Neutrophil (primary cell): ENCODE measurements around the gene DHX9.

Experiments
- H3K27ac ChIP-seq: fragments of 200-600 bp; sonication (generic); 2 replicates; pipeline ENCODE4 v1.5.1; 2016; ENCODE audit warnings: mild to moderate bottlenecking, moderate library complexity
- H3K27me3 ChIP-seq: fragments of 200-600 bp; sonication (generic); 2 replicates; pipeline ENCODE4 v1.6.0; 2016; ENCODE audit warnings: mild to moderate bottlenecking
- H3K36me3 ChIP-seq: fragments of 200-600 bp; sonication (generic); 2 replicates; pipeline ENCODE4 v1.5.1; 2017
- H3K4me1 ChIP-seq, 2 experiments: fragments of 200-600 bp in 1 of 2; sonication (generic) in 1 of 2; 1 replicate in 1 of 2; 2 replicates in 1 of 2; pipeline versions ENCODE4 v1.5.1 to v1.6.1; 2013 to 2016; ENCODE audit warnings: low read depth in 1 of 2, low read length in 1 of 2, mild to moderate bottlenecking in 1 of 2, moderate library complexity in 1 of 2; ENCODE audit not compliant: control insufficient read depth in 1 of 2, insufficient read depth in 1 of 2
- H3K4me3 ChIP-seq, 2 experiments: fragments of 200-600 bp in 1 of 2; sonication (generic) in 1 of 2; 1 replicate in 1 of 2; 2 replicates in 1 of 2; pipeline ENCODE4 v1.5.1; 2013 to 2016; ENCODE audit warnings: low read depth in 1 of 2, low read length in 1 of 2, mild to moderate bottlenecking in 1 of 2, moderate library complexity in 1 of 2
- H3K9me3 ChIP-seq: fragments of 200-600 bp; sonication (generic); 2 replicates; pipeline ENCODE4 v1.5.1; 2016
- TF ChIP-seq, protein P1 (sequence below): fragments of 200-600 bp; sonication (generic); IDR thresholded peaks from 2 replicates; pipeline ENCODE4 v1.5.1; 2016; ENCODE audit warnings: antibody characterized with exemption

DHX9 gene

DNA sequence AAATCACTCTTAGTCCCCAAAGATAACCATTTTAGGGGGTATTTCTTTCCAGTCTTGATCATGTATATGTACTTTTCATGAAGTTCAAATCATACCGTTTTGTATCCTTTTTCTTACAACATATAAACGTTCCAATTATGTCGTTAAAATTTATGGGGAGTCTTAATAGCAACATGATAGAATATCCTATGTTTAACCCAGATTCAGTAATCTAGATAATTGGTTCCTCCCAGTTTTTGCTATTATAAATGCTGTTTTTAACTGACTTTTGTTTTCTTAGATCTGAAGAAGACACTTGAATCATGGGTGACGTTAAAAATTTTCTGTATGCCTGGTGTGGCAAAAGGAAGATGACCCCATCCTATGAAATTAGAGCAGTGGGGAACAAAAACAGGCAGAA, 3.1 kb downstream of the DHX9 start:
- TF ChIP-seq, protein P1, sequence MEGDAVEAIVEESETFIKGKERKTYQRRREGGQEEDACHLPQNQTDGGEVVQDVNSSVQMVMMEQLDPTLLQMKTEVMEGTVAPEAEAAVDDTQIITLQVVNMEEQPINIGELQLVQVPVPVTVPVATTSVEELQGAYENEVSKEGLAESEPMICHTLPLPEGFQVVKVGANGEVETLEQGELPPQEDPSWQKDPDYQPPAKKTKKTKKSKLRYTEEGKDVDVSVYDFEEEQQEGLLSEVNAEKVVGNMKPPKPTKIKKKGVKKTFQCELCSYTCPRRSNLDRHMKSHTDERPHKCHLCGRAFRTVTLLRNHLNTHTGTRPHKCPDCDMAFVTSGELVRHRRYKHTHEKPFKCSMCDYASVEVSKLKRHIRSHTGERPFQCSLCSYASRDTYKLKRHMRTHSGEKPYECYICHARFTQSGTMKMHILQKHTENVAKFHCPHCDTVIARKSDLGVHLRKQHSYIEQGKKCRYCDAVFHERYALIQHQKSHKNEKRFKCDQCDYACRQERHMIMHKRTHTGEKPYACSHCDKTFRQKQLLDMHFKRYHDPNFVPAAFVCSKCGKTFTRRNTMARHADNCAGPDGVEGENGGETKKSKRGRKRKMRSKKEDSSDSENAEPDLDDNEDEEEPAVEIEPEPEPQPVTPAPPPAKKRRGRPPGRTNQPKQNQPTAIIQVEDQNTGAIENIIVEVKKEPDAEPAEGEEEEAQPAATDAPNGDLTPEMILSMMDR: no peak
- no peaks in the 10 kb centered on the region for H3K9me3 ChIP-seq
- H3K36me3 ChIP-seq: peaks cover 29% of the 10 kb centered on the region
- H3K4me3 ChIP-seq: no peak overlapping the region
- H3K27me3 ChIP-seq: no peaks in the 10 kb centered on the region
- peaks cover 23 to 26% of the 10 kb centered on the region in 2 experiments for H3K4me1 ChIP-seq
- no peak overlapping the region for H3K27ac ChIP-seq

DNA sequence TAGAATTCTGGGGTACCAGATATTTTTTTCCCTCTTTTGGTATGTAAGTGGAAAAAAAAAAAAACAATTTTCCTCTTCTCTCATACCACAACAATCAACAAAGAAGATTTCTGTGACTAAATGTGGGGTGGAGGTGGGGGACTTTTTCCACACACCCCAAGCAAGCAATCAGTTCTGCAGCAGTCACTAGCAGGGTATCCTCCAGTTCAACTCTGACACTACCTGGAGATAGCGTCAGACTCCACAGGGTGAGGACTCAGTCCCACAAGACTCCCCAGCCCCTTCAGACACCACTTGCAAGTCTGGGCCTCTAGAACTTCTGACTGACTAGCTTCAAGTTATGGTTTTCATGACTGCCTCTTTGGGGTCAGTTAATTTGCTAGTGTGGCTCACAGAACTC, 6.2 kb downstream of the DHX9 start:
- no peaks in the 10 kb centered on the region for H3K9me3 ChIP-seq
- H3K36me3 ChIP-seq: peaks cover 55% of the 10 kb centered on the region
- H3K27ac ChIP-seq: no peak overlapping the region
- TF ChIP-seq, protein P1: no peak
- no peak overlapping the region for H3K4me3 ChIP-seq
- no peaks in the 10 kb centered on the region for H3K27me3 ChIP-seq
- peaks cover 13% of the 10 kb centered on the region in 2 experiments for H3K4me1 ChIP-seq

DNA sequence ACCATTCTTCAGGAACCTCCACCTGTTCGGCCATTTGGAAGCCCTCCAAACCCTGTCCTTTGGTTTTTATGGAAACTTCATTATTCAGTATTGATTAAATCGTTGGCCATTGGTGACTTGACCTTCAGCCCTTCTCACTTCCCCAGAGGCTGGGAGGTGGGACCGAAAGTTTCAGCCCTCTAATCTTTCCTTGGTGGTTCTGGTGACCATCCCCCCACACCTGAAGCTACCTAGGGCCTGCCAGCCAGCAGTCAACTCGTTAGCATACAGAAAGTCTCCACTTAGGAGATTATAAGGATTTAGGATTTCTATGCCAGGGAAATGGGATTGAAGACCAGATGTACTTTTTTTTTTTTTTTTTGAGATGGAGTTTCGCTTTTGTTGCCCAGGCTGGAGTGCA, 6.7 kb downstream of the DHX9 start:
- Histone ChIP-seq H3K27me3 (no peaks in the 10 kb centered on the region), H3K9me3 (no peaks in the 10 kb centered on the region), H3K27ac (no peak overlapping the region), H3K4me3 (no peak overlapping the region), H3K36me3 (peaks cover 59% of the 10 kb centered on the region), H3K4me1 (peaks cover 8% of the 10 kb centered on the region in 2 experiments)
- TF ChIP-seq, protein P1: no peak

DNA sequence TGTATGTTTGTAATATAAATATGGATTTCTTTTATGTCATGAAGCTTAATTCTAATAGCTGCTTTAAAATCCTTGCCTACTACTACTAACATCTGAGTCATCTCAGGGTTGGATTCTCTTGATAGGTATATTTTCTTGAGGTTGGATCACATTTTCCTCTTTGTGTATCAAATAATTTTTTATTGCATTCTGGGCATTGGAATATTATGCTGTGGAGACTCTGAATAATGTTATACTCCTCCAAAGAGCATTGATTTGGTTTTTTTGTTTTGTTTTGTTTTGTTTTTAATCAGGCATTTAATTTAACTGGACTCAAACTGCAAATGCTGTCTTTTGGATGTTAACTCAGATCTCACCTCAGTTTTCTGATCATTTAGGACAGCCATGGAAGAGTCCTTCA, 8.0 kb downstream of the DHX9 start:
- H3K4me1 ChIP-seq: no peaks in the 10 kb centered on the region
- H3K27me3 ChIP-seq: no peaks in the 10 kb centered on the region
- H3K9me3 ChIP-seq: no peaks in the 10 kb centered on the region
- peaks cover 71% of the 10 kb centered on the region for H3K36me3 ChIP-seq
- no peak overlapping the region for H3K4me3 ChIP-seq
- peak overlapping the region; percentile 2 for H3K27ac ChIP-seq
- TF ChIP-seq, protein P1: no peak

DNA sequence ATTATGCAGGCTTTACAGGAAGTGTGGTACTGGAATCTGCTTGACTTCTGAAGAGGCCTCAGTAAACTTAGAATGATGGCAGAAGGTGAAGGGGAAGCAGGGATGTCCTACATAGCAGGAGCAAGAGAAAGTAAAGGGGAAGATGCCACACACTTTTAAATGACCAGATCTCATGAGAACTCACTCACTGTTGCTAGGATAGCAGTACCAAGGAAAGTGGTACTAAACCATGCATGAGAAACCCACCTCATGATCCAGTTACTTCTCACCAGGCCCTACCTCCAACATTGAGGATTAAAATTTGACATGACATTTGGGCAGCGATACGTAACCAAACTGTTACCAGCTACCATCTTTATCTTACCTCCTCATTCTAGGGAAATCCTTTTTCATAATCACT, 9.6 kb downstream of the DHX9 start:
- Histone ChIP-seq H3K27me3 (no peaks in the 10 kb centered on the region), H3K4me1 (no peaks in the 10 kb centered on the region), H3K9me3 (no peaks in the 10 kb centered on the region), H3K36me3 (peaks cover 81% of the 10 kb centered on the region), H3K4me3 (no peak overlapping the region), H3K27ac (no peak overlapping the region)
- TF ChIP-seq, protein P1: no peak

DNA sequence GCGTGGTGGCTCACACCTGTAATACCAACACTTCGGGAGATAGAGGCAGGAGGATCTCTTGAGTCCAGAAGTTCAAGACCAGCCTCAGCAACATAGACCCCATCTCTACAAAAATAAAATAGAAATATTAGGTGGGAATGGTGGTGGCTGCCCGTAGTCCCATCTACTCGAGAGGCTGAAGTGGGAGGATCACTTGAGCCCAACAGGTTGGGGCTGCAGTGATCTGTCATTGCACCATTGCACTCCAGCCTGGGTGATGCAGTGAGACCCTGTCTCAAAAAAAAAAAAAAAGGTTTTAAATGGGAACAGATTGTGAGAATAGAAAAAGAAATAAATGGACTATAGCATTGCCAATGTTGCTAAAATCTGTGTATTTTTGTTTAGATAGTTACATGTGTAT, 11.2 kb downstream of the DHX9 start:
- H3K4me1 ChIP-seq: no peaks in the 10 kb centered on the region
- H3K27me3 ChIP-seq: no peaks in the 10 kb centered on the region
- peaks cover 81% of the 10 kb centered on the region for H3K36me3 ChIP-seq
- H3K4me3 ChIP-seq: no peak overlapping the region
- no peak overlapping the region for H3K27ac ChIP-seq
- TF ChIP-seq, protein P1: no peak
- H3K9me3 ChIP-seq: no peaks in the 10 kb centered on the region
